KG1 (cell line): ENCODE measurements around the gene PACSIN3.

Experiments used
- DNase-seq: peaks from one replicate; lab custom pipeline; 2025; lab: John Stamatoyannopoulos, UW

The PACSIN3 gene

DNA sequence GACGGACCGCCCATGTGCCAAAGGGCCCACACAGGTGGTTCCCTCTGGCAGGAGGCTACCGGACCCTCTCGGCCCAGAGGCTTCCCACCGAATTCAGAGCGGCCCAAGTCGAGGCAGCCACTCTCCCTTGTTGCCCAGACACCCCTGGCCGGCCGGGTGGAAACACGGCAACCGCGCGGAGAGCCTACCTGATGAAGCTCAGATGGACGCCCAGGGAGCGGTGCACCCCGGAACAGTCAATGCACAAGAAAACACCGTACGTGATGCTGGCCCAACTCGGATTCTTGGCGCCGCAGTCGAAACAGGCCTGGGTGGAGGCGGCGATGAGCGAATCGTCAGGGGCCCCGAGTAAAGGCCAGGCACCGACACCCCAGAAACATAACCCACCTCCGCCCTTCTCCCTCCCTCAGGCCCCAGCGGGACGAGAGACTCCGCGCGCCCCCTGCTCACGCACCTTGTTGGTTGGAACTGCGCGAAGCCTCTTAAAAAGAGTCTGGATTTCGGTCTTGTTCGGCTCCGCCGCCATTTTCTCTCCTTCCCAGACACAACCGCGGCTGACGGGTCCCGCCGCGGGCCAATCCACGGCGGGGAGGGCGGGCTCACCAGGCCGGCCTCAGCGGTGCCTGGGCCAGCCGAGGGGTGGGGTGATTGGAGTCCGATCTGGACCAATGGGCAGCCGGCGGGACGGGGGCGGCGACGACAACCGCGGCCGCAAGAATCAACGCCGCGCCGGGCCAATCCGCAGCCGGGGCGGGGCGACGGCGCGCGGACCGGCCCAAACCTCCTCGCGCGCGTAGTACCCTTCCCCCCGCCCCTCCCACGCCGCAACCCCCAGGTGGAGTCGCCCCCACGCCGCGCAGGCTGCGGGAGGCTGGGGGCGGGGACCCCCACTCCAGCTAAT lies 9.7 kb downstream of the PACSIN3 start, which contains the start of gene ARFGAP2:
Gene ARFGAP2, minus strand, starts transcription at position 552 of the 901 bp plus-strand sequence. Its CDS starts 26 bp downstream, at position 526.
- DNase-seq: peak; percentile 86

DNA sequence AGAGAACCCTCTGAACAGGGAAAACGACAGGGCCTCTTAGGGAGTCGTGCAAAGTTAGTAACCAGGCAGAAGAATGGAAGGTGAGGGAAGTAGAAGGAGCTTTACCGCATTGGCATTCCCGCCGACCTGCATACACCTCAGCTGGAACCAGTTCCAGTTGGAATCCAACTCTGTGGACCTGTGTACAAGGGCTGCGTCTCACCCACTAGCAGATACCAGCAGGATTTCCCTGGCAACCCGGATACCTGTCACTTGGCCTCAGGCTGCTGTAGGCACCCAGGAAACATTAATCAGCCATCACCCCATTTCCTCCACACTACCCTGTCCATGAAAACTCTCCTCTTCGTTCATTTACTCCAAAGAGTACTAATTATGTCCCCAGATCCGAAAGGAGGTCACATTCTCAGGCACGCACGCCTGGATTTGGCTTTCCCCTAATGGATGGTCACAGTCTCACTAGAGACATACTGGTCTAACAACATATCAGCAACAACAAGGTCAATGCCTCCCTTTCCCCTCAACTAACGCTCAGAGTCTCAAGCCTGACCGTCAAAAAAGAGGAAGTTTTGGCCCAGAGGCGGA lies 10.4 kb downstream of the PACSIN3 start:
- DNase-seq: peak; percentile 46

DNA sequence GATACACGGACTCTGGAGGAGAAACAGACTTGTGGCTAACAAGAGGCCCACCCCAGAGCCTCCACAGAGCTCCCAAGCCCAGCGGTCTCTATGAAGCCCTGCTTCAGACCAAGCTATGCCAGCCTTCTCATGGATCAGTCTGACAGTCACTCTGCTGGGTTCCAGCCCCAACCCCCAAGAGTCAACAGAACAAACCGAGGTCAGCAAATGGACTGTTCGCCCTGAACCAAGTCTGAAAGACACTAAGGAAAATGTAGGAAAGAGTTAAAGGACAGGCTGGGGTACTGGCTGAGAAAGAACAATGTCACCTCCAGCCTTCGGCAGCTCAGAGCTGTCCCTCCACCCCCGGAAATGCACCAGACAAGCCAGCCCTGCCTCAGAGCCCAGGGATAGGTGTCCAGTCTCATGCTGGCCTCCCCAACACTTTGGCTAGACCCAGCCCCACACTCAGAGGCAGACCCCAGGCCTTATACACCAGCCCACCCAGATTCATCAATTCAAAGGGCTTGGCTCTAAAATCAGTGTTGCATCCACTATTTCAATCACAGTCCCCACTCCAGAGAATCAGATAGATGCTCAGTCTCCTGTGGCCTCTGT lies 13.4 kb downstream of the PACSIN3 start:
- no peak for DNase-seq

DNA sequence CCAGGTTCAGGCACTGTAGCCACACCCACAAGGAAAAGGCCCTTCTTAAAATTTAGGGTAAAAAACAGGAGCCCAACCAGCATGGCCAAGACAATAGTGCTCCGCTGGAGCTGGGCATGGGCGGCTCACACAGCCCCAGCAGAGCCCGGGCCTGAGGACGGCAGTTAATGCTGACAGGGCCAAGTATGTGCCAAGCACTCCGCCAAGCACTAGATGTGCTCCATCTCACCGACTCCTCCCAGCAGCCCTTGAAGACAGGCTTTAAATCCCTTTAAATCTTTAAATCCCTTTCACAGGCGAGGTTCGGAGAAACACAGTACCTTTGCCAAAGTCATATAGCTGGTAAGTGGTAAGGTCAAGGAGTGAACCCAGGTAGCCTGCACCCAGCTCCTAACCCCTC lies 14.4 kb downstream of the PACSIN3 start:
- no peak for DNase-seq

DNA sequence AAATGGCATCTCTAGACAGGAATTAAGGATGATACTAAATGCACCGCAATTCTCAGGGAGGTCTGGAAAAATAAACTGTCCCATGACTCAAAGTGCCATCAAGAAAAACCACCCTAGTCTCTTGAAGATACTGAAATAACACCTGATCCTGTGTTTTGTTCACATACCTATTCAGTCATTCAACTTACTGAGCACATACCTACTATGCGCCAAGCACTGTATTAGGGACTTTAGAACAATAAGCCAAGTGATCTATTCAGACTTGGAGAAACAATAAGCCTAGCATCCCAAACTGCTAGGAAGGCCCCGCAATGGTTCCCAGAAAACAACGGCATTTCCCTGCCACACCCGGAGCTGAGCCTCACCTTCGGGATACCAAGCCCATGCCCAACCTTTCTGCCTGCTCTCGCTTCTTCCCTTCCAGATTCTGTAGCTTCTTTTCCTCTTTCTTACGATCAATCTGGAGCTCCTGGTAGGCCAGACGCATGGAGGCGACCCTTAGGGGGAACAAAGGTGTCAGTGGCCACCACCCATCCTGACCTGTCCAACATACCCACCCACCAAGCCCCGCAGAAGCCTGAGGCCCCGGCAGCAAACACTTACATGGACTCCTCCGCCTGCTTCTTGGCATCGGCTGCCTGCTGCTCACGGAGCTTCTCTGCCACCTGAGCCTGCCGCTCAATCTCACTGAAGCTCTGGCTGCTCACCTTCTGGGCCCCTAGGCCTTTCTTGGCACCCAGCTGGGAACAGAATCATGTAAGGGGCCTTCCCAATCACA lies 15.0 kb downstream of the PACSIN3 start:
- DNase-seq: no peak

DNA sequence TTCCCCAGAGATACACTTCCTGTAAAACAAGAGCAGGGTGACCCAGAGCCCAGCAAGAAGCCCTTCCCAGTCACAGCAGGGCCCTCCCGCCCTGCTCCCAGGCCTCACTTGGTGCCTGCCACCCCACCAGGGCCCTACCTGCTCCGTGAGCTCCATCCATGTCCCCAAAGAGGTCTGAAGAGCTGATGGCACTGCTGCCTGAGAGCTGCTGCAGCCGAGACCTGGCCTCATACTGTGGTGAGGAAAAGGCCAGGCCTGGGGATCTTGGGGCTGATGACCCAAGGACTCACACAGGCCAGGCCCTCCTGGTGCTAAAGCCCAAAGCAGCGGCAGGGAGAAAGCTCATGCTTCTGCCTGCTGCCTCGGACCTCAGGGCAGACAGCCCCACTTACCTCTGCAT lies 19.9 kb downstream of the PACSIN3 start:
- DNase-seq: no peak

DNA sequence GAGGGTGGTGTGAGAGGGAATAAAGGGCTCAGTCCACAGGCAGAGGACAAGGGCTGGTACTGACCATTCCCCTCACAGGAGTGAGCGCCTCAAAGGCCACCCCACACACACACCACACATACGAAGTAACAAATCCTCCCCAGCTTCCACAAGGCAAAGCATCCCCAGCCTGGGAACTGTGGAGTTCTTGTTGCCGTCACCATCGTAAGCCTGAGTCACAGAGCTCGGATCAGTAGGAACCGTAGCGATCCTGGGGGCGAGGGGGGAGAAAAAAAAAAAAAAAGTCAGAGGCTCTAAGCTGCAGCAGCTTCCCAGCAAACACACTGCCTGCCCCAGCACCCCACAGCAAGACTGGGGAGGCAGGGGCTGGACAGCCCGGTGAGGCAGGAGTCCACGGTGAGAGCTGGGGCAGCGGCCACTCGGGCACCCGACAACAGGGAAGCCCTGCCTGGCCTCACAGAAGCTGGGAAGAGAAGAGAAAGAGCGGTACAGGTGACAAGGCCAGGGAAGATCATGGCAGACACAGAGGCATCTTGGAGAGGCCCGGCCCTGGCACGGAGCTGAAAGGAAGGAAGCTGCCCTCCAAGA lies 20.9 kb downstream of the PACSIN3 start:
- DNase-seq: no peak

DNA sequence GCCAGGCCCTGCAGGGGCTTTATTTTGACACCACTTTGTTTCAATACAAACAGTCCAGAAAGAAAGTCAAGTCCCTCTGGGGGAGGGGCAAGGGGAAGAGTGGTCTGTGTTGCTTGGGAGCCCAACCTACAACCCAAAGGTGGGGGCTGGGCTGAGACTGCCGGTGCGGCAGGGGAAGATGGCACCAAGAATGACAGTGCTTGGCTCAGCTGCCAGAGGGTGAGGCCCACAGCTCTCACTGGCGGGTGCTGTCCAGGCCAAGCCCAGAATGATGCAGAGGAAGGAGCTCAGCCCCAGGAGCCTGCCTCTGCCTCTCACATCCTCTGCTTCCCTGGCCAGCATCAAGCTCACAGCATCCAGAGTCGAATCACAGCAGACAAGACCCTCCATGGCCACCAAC lies 21.9 kb downstream of the PACSIN3 start:
- no peak for DNase-seq

DNA sequence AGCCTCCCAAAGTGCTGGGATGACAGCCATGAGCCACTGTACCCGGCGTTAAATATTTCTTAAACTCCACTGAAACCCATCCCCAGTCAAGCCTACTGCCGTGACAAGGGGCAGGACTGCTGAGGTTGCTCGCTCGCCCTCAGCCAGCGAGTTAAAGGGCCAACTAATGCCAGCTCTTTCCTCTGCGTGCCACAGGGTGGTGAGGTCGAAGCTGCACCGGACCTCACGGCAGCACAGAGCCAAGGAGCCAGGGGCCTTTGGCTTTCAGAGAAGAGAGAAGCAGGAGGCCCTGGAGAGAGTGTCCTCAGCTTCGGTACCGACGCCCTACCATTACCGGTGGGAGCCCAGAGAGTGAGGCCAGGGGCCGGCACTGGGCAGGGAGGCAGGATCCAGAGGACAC lies 22.3 kb downstream of the PACSIN3 start:
- no peak for DNase-seq

DNA sequence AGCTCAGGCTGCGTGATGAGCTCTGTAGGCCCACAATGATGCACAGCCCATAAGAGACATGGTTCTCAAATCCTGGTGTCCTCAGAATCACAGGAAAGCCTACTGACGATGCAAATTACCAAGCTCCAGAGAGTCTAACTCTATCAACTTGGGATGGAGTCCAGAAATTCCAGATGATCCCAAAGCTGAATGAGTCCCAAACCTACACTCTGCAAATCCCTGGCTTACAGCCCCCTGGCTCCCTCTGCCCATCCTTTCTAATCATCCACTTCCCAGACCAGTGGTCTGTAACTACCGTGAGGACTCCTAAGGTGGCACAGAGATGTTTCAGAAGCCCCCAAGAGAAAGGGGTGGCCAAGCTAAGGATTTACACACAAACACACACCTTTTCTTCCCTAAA lies 23.0 kb downstream of the PACSIN3 start:
- DNase-seq: no peak

DNA sequence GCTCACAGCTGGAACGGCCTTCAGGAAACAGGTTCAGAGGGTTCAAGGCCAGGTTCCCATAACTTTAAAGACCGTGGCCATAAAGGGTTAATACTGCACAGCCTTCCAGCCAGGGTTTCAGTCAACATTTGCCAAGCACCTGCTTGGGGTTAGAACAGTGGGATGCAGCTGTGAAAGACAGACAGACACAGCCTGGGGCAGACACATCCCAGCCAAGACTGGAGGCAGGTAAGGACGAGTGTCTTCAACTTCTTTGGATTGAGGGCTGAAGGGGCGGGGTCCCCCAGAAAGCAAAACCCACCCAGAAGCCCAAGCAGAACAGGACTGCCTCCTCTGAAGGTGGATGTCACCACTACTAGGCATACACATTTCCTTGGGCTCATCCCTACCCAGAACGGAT lies 23.8 kb downstream of the PACSIN3 start:
- no peak for DNase-seq

DNA sequence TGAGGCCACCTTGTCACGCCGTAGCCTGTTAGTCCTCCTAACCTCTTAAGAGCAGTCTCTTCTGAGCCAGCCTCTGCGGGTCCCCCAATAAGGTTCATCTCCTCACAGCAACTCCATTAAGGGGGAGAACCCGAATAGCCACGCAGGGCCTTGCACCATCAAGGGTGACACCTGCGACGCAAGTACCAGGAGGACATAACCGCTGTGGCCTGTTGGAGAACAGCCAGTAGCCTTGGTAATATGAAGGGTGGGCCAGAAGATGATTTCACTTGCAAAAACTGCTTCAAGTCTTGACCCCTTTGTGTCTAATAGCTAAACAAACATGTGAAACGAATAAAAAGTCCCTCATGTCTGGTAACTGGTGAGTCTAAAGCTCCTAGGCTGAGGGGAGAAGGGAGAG lies 24.3 kb downstream of the PACSIN3 start:
- no peak for DNase-seq

DNA sequence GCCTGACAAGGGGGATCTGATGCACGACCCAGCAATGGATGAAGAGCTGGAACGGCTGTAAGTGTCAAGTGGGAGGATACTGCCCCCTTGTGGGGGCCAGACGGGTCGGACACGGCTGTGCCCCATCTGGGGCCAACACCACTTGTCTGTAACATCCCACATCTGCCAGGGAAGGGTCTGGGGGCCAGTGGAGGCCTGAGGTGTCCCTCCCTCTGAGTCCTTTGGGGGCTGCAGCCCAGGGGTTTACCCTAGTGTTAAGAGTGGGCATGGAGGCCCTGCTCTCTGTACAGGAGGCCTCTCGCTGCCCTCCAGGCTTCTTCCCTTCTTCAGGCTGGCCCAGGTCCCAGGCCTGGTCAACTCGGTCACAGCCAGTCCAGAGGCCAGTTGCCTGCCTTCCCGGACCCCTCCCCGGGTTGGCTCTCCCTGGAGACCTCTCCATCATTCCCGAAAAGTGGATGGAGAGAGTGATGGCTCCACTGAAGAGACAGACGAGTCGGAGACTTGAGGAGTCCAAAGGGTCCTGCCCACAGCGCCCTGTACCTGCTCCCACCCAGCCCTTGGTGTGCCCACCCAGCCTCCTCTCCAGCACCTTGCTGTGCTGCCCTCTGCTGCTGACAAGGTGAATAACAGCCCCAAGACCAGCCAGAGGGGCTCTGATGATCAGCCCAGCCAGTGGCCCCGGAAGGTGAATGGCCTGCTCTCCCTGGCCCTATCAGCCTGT lies 24.9 kb downstream of the PACSIN3 start:
- DNase-seq: peak; percentile 45

DNA sequence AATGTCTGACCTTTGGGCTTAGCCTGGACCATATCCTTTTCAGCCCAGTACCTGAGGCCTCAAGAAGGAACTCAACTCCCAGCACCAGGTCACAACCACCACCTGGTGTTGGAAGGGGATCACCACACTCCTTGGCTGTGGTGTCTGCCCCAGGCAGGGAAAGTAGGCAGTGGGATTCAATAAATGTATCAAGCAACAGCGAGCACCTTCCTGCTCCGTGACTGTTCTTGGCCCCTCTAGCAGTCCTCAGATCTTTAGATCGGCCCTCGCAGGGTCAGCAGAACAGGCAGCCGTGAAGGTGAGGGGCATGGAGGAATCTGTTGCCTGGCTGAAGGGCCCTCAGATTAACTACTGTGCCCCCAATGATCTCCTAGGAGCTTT lies 25.5 kb downstream of the PACSIN3 start:
- DNase-seq: no peak

DNA sequence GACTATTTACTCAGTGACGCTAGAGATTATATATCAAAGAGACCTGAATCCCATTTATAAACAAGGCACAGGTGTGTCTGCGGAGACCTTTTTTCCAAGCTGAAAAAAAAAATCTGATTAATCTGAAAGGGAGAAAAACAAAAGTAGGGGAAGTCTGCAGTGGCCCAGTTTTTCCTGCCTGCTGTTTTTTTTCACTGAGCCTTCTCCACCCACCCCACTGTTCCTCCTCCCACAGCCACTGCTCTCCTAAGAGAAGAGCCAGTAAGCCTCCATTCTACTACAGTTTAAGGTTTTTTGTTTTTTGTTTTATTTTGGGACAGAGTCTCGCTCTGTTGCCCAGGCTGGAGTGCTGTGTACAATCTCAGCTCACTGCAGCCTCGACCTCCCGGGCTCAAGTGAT lies 28.0 kb downstream of the PACSIN3 start:
- no peak for DNase-seq

DNA sequence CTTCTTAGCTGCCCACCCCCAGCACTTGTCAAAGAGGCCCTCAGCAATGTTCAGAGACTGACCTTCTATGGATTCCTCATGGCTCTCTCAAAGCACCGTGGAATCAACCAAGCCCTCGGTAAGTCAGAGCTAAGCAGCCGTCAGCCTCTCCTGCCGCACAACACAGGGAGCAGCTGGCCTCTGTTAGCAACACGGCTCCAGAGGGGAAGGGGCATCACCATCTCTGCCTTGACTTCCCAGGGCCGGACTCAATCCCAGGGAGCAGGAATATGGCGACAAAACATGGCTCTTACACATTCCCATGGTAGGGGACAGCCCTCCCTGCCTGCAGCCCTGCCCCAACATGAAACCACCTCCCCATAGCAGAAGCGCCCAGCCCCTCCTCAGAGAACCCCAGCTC lies 28.4 kb downstream of the PACSIN3 start:
- no peak for DNase-seq

DNA sequence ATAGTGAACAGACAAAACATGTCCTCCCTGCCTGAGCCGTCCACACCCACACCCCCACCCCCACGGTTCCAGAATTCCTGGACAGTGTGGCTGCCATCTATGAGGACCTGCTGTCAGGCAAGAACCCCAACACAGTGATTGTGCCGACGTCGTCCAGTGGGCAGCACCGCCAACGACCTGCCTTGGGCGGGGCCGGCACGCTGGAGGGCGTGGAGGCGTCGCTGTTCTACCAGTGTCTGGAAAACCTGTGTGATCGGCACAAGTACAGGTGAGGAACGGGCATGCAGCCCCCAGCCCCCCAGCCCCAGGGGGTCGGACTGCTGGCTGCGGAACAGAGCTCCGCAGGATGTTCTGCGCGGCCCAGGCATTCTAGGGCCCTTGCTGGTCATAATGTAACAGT lies 29.3 kb downstream of the PACSIN3 start:
- no peak for DNase-seq

DNA sequence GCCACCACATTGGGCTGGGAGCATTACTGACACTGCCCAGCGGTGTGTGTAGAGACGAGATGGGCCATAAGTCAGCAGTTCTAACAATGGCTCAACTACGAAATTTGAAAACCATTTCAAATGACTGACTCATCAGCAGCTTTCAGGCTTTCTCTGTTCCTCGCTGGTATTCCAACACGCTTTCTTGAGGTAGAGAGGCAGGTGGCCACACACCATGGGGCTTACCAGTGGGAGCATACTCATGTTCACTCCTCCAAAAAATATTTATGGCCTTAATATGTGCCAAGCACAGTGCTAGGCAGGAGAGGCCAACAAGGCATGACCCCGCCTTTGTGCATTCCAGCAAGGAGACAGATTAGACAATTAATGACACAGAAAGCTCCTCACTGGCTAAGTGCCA lies 29.9 kb downstream of the PACSIN3 start:
- DNase-seq: no peak

DNA sequence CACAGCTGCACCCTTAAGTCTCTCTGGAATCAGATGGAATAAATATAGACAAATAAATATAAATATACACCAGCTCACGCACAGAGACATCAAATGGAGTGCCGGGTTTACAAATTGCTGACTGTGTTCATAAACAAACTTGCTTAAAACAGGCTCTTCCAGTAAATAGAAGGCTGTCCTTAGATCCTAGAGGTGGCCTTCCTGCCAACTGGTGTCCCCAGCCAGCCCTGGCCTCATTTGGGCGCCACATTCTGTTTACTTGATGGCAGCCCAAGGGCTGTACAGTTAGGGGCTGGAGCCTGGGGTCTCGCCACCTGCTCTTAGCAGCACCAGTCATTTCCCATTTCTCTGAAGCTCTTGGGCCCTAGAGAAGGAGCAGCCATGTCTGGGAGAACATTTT lies 30.4 kb downstream of the PACSIN3 start:
- DNase-seq: no peak

DNA sequence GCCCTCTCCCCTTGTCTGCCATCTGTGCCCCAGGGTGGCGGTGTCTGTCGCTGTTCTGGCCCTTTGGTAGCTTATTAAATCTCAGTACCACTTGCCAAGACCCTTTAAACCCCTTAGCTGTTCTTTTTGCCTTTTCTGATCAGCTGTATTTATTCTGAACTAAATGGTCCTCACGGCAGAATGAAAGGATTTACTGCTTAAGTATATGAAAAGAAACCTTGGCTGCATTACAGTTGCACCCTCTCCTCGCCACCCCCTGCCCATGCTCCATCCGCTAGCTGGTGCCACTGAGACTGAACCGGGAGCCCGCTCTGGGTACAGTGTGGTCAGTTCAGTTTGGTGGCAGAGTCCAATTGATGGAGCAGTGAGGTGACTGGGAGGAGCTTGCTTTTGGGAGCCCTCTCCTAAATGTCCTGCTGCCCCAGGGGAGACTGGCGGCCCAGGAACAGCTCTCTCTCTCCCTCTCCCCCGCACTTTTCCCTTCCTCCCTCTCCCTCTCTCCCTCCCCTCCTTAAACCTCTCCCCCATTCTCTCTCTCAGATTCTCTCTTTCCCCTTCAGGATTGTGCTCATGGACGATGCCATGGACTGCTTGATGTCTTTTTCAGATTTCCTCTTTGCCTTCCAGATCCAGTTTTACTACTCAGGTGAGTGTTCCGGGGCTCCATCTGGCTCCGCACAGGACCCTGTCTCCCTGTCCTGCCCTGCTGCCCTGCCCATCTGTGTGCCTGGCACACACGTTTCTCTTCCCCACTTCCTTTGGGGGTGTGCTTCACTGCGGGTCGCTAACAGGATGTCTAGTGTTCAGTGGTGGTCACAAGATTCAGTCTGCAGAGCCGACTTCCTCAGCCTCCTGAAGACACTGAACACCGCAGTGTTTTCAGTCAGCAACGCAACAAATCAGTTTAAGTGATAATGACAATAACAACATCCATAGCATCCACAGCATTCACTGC lies 31.3 kb downstream of the PACSIN3 start:
- no peak for DNase-seq
